Fibroblast of lung (primary cell): ENCODE data around the gene DTX3. TPM values are rescaled to one million over a fixed set of nuclear protein-coding genes. Genes with fewer than 3 reads are reported as not detected.

Source experiments
- DNase-seq, 2 donors: peaks; one replicate each; pipeline versions ENCODE4 v3.0.0 to v3.0.0-alpha.2; 2010; ENCODE audit warnings: low read depth in 2 of 2
- H2AFZ ChIP-seq: 2 replicates; pipeline ENCODE4 v1.5.1; 2012; ENCODE audit warnings: low read length, control low read depth, inconsistent platforms
- H3K27ac ChIP-seq: 2 replicates; pipeline ENCODE4 v1.5.1; 2011; ENCODE audit warnings: low read length, control low read depth; ENCODE audit not compliant: insufficient read depth
- H3K27me3 ChIP-seq: 2 replicates; pipeline ENCODE4 v1.5.1; 2011; ENCODE audit warnings: mild to moderate bottlenecking, low read length; ENCODE audit not compliant: control insufficient read depth, insufficient read depth
- H3K36me3 ChIP-seq: 2 replicates; pipeline ENCODE4 v1.5.1; 2011; ENCODE audit warnings: low read length; ENCODE audit not compliant: control insufficient read depth, insufficient read depth
- H3K4me1 ChIP-seq: 2 replicates; pipeline ENCODE4 v1.5.1; 2011; ENCODE audit warnings: low read length; ENCODE audit not compliant: control insufficient read depth, insufficient read depth; ENCODE audit errors: extremely low read depth
- H3K4me2 ChIP-seq: 2 replicates; pipeline ENCODE4 v1.5.1; 2011; ENCODE audit warnings: low read length, control low read depth; ENCODE audit not compliant: insufficient read depth; ENCODE audit errors: extremely low read depth
- H3K4me3 ChIP-seq, 4 experiments: fragments of 200-600 bp in 1 of 4; sonication (generic) in 1 of 4; replicated peaks in 1 of 4; 2 replicates each; pipeline ENCODE4 v1.5.1; 2011 to 2016; ENCODE audit warnings: low read length in 4 of 4, low read depth in 3 of 4, mild to moderate bottlenecking in 3 of 4, control low read depth in 2 of 4, inconsistent platforms in 1 of 4, mixed read lengths in 1 of 4; ENCODE audit not compliant: insufficient read depth in 1 of 4; ENCODE audit errors: control extremely low read depth in 1 of 4
- H3K79me2 ChIP-seq: 2 replicates; pipeline ENCODE4 v1.5.1; 2012; ENCODE audit warnings: mild to moderate bottlenecking, low read length, inconsistent platforms; ENCODE audit not compliant: control insufficient read depth, insufficient read depth
- H3K9ac ChIP-seq: 2 replicates; pipeline ENCODE4 v1.5.1; 2011; ENCODE audit warnings: mild to moderate bottlenecking, low read length, control low read depth; ENCODE audit not compliant: insufficient read depth
- H3K9me3 ChIP-seq: 2 replicates; pipeline ENCODE4 v1.5.1; 2012; ENCODE audit warnings: low read depth, low read length; ENCODE audit not compliant: control insufficient read depth, insufficient read depth
- H4K20me1 ChIP-seq: 2 replicates; pipeline ENCODE4 v1.5.1; 2011; ENCODE audit warnings: low read length; ENCODE audit not compliant: control insufficient read depth, insufficient read depth; ENCODE audit errors: extremely low read depth
- CTCF ChIP-seq, 2 donors: IDR thresholded peaks in 1 of 2; conservative IDR thresholded peaks in 1 of 2; 1 replicate in 1 of 2; 2 replicates in 1 of 2; pipeline ENCODE4 v1.5.1; 2011 to 2012; ENCODE audit warnings: low read length in 2 of 2, control low read depth in 1 of 2, inconsistent platforms in 1 of 2, low read depth in 1 of 2, mild to moderate bottlenecking in 1 of 2
- EZH2 ChIP-seq: IDR thresholded peaks from 2 replicates; pipeline ENCODE4 v1.5.1; 2012; ENCODE audit warnings: low read length, control low read depth, mild to moderate bottlenecking; ENCODE audit errors: missing control alignments
- polyA plus RNA-seq, 2 donors: library from polyadenylated mRNA; depleted of rRNA in 1 of 2; stranded (reverse) in 1 of 2; unstranded in 1 of 2; fragments of >200 nt; gene quantifications; 2 replicates each; pipeline ENCODE4 v1.2.1, GENCODE V29; 2011 to 2012; ENCODE audit warnings: missing spikeins in 1 of 2
- total RNA-seq: library from RNA; depleted of rRNA; stranded (reverse); fragments of >200 nt; gene quantifications from 2 replicates; pipeline ENCODE4 v1.2.1, GENCODE V29; 2014

DTX3 gene
- total and polyA plus RNA-seq, 2 donors (not counting 1 experiment from before 2014, with no cell fraction given), result 12.1 to 30.4 TPM

- H3K9ac ChIP-seq, result no peak overlapping the region
Observed at GRCh38 chr12:57609781-57610553, 5.3 kb downstream of the DTX3 start.

GRCh38 chr12:57610554-57611107 lies 6.0 kb downstream of the DTX3 start:
- H3K4me3 ChIP-seq, result peak overlapping the region in 3 of 4 experiments; percentile 45 to 70 (median 54)
- H3K4me2 ChIP-seq, result peak overlapping the region; percentile 40
- no peak overlapping the region for H3K9ac ChIP-seq
- peak in 1 of 2 donors; percentile 31 for DNase-seq
- no peak overlapping the region for H3K27ac ChIP-seq
- H3K4me1 ChIP-seq, result peaks cover 10% of the 10 kb centered on the region
- no peaks in the 10 kb centered on the region for H4K20me1 ChIP-seq
- H3K9me3 ChIP-seq, result no peaks in the 10 kb centered on the region
- peak overlapping the region; percentile 55 for H2AFZ ChIP-seq
- TF ChIP-seq EZH2 (no peak), CTCF (conservative IDR thresholded peaks at IDR 0.05 in 1 of 2, IDR thresholded peaks at IDR 0.05 in 1 of 2; ENCODE audit: low read depth in 1 of 2, low read length in 2 of 2) (no peak)
- peaks cover 2% of the 10 kb centered on the region for H3K36me3 ChIP-seq
- H3K79me2 ChIP-seq, result no peaks in the 10 kb centered on the region
- no peaks in the 10 kb centered on the region for H3K27me3 ChIP-seq

More at GRCh38 chr12:57609781-57610553, 5.3 kb downstream of the DTX3 start:
- Histone ChIP-seq H3K9me3 (no peaks in the 10 kb centered on the region), H3K36me3 (peaks cover 2% of the 10 kb centered on the region), H2AFZ (peak overlapping the region; percentile 55), H3K79me2 (no peaks in the 10 kb centered on the region), H4K20me1 (no peaks in the 10 kb centered on the region), H3K27ac (no peak overlapping the region), H3K4me1 (peaks cover 13% of the 10 kb centered on the region), H3K4me3 (peak overlapping the region in 2 of 4 experiments; percentile 45 to 70), H3K27me3 (no peaks in the 10 kb centered on the region), H3K4me2 (peak overlapping the region; percentile 35)
- DNase-seq, result no peak
- TF ChIP-seq EZH2, result no peak
- no peak for TF ChIP-seq CTCF (conservative IDR thresholded peaks at IDR 0.05 in 1 of 2, IDR thresholded peaks at IDR 0.05 in 1 of 2; ENCODE audit: low read depth in 1 of 2, low read length in 2 of 2)

GRCh38 chr12:57611108-57611826 lies 6.6 kb downstream of the DTX3 start, which contains the start of gene ARHGEF25:
Gene ARHGEF25, plus strand, starts transcription at chr12:57611435. Its CDS starts 460 bp downstream, at chr12:57611895.
- H2AFZ ChIP-seq, result peak within 1 kb of the TSS; percentile 55
- H3K36me3 ChIP-seq, result peaks cover 2% of the 10 kb centered on the region
- H3K27me3 ChIP-seq, result no peaks in the 10 kb centered on the region
- peaks cover 8% of the 10 kb centered on the region for H3K4me1 ChIP-seq
- peak; percentile 58 to 66 for DNase-seq
- H3K9ac ChIP-seq, result peak within 1 kb of the TSS; percentile 48
- no peaks in the 10 kb centered on the region for H3K79me2 ChIP-seq
- H4K20me1 ChIP-seq, result no peaks in the 10 kb centered on the region
- H3K4me3 ChIP-seq, result peak within 1 kb of the TSS; percentile 48 to 70 (median 58)
- H3K9me3 ChIP-seq, result no peaks in the 10 kb centered on the region
- H3K27ac ChIP-seq, result no peak within 1 kb of the TSS
- peak within 1 kb of the TSS; percentile 62 for H3K4me2 ChIP-seq
- TF ChIP-seq EZH2, result no peak
- no peak for TF ChIP-seq CTCF (conservative IDR thresholded peaks at IDR 0.05 in 1 of 2, IDR thresholded peaks at IDR 0.05 in 1 of 2; ENCODE audit: low read depth in 1 of 2, low read length in 2 of 2)
